HG02852 (cell line): ENCODE measurements around the gene CKLF.
A peak's percentile ranks its signal among the peaks of the same experiment; 100 is the strongest.
"Not testable (repeated sequence)": the region's sequence is repeated elsewhere in the genome, so short reads cannot be mapped to it uniquely, and the experiment has no call there.

Source experiments
- ATAC-seq: cut with Tn5 transposase; IDR thresholded peaks from one replicate; pipeline ENCODE4 v1.9.1; 2021; ENCODE audit warnings: mild to moderate bottlenecking, moderate library complexity; ENCODE audit not compliant: unreplicated experiment

CKLF gene

GRCh38 chr16:66592241-66592640, 39.9 kb downstream of the CKLF start:
- no peak for ATAC-seq

GRCh38 chr16:66592814-66593213, 40.4 kb downstream of the CKLF start:
- ATAC-seq = no peak

- ATAC-seq = no peak
Measured at GRCh38 chr16:66594739-66595138, 42.4 kb downstream of the CKLF start.

GRCh38 chr16:66596559-66596958, 44.2 kb downstream of the CKLF start:
- not testable (repeated sequence) for ATAC-seq

GRCh38 chr16:66596986-66597848, 44.8 kb downstream of the CKLF start:
- peak; percentile 70 for ATAC-seq

- ATAC-seq = no peak
Measured at GRCh38 chr16:66598111-66598510, 45.7 kb downstream of the CKLF start.

GRCh38 chr16:66599726-66600125, 47.4 kb downstream of the CKLF start:
- ATAC-seq = no peak

GRCh38 chr16:66600477-66600876, 48.1 kb downstream of the CKLF start:
- no peak for ATAC-seq

- ATAC-seq = no peak
Measured at GRCh38 chr16:66601471-66601870, 49.1 kb downstream of the CKLF start.

- ATAC-seq = peak; percentile 28
Measured at GRCh38 chr16:66603537-66604375, 51.4 kb downstream of the CKLF start.

GRCh38 chr16:66604376-66605176, 52.2 kb downstream of the CKLF start, which contains the start of gene CMTM3:
Gene CMTM3, plus strand, starts transcription at chr16:66604704. Its CDS starts 102 bp downstream, at chr16:66604806.
- ATAC-seq = peak; percentile 51

- ATAC-seq = peak; percentile 12
Measured at GRCh38 chr16:66605177-66605978, 53.0 kb downstream of the CKLF start.

- no peak for ATAC-seq
Measured at GRCh38 chr16:66605979-66606751, 53.8 kb downstream of the CKLF start.

- ATAC-seq = peak; percentile 33
Measured at GRCh38 chr16:66608241-66609138, 56.1 kb downstream of the CKLF start.

GRCh38 chr16:66609139-66609510, 56.7 kb downstream of the CKLF start:
- ATAC-seq = no peak

GRCh38 chr16:66610111-66610820, 57.9 kb downstream of the CKLF start:
- no peak for ATAC-seq

- not testable (repeated sequence) for ATAC-seq
Measured at GRCh38 chr16:66611911-66612310, 59.5 kb downstream of the CKLF start.

- ATAC-seq = no peak
Measured at GRCh38 chr16:66612422-66612821, 60.0 kb downstream of the CKLF start.
